COLO668 (cell line): Measurements from ENCODE around the gene HADHA.

Experiments
- DNase-seq: peaks from one replicate; lab custom pipeline; 2025; ENCODE audit not compliant: unreplicated experiment; lab: John Stamatoyannopoulos, UW

Gene HADHA

GRCh38 chr2:26144953-26145680, 99.3 kb downstream of the HADHA start:
- DNase-seq = peak; percentile 56

- peak; percentile 26 for DNase-seq
Observed at GRCh38 chr2:26144031-26144430, 100.4 kb downstream of the HADHA start.

GRCh38 chr2:26141145-26141769, 103.2 kb downstream of the HADHA start:
- no peak for DNase-seq
